Measurements from ENCODE around the gene CIAO2A. TPM values are rescaled to one million over a fixed set of nuclear protein-coding genes. Genes with fewer than 3 reads are reported as not detected.

CIAO2A gene
- total RNA-seq, 1 experiment from 2014 or later = 89.8 TPM

DNA sequence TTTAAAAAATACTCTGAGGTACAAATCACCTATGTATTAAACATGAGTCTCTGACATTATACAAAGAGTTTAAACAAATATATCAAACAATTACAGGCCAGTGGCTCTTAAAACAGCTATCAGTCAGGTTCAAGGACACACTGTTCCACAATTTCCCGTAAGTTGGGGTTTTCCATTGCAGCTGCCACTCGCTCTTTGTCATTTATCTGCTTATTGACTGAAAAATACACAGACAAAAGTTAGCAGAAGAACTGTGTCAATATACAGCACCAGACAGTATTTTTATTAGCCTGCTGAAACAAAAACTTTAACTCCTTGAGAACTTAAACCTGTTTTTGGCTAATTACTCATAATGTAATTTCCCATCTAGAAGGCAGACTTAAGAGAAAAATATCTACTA lies 20.8 kb downstream of the CIAO2A start:
- CTCF ChIA-PET = no interaction called here
- Histone ChIP-seq H3K27ac (ENCODE audit: low read length) (no peak overlapping the region), H3K36me3 (ENCODE audit: control insufficient read depth, insufficient read depth, low read length) (no peaks in the 10 kb centered on the region; the same call in 1 of the 2 replicates), H3K4me3 (ENCODE audit: low read depth in 2 of 2, low read length in 2 of 2) (no peak overlapping the region), H3K27me3 (ENCODE audit: control insufficient read depth, insufficient read depth, low read length) (no peaks in the 10 kb centered on the region), H3K4me1 (ENCODE audit: control insufficient read depth, insufficient read depth, low read length) (peaks cover 24% of the 10 kb centered on the region), H3K9me3 (ENCODE audit: control insufficient read depth, insufficient read depth, low read depth, low read length) (no peaks in the 10 kb centered on the region)
- TSS peak; percentile 51 for BruUV-seq (replicated peaks)
- POLR2A ChIA-PET = interaction anchor here (0.6 kb wide), 1 partner anchor 20 kb away, joined by 3 read pairs; no protein-coding TSS in a partner anchor
- TF ChIP-seq POLR2AphosphoS5 (IDR thresholded peaks at IDR 0.05; ENCODE audit: low read depth, low read length) (no peak), SIN3A (IDR thresholded peaks at IDR 0.05; ENCODE audit: borderline replicate concordance, insufficient read depth, low read depth, low read length) (no peak), TCF7L2 (IDR thresholded peaks at IDR 0.05; ENCODE audit: low read depth, low read length) (no peak)
- TF ChIP-seq, protein P1, sequence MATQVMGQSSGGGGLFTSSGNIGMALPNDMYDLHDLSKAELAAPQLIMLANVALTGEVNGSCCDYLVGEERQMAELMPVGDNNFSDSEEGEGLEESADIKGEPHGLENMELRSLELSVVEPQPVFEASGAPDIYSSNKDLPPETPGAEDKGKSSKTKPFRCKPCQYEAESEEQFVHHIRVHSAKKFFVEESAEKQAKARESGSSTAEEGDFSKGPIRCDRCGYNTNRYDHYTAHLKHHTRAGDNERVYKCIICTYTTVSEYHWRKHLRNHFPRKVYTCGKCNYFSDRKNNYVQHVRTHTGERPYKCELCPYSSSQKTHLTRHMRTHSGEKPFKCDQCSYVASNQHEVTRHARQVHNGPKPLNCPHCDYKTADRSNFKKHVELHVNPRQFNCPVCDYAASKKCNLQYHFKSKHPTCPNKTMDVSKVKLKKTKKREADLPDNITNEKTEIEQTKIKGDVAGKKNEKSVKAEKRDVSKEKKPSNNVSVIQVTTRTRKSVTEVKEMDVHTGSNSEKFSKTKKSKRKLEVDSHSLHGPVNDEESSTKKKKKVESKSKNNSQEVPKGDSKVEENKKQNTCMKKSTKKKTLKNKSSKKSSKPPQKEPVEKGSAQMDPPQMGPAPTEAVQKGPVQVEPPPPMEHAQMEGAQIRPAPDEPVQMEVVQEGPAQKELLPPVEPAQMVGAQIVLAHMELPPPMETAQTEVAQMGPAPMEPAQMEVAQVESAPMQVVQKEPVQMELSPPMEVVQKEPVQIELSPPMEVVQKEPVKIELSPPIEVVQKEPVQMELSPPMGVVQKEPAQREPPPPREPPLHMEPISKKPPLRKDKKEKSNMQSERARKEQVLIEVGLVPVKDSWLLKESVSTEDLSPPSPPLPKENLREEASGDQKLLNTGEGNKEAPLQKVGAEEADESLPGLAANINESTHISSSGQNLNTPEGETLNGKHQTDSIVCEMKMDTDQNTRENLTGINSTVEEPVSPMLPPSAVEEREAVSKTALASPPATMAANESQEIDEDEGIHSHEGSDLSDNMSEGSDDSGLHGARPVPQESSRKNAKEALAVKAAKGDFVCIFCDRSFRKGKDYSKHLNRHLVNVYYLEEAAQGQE (IDR thresholded peaks at IDR 0.05; ENCODE audit: insufficient read depth in 1 of 2, low read depth in 2 of 2, low read length in 1 of 2) = no peak
- TF ChIP-seq, protein P2, sequence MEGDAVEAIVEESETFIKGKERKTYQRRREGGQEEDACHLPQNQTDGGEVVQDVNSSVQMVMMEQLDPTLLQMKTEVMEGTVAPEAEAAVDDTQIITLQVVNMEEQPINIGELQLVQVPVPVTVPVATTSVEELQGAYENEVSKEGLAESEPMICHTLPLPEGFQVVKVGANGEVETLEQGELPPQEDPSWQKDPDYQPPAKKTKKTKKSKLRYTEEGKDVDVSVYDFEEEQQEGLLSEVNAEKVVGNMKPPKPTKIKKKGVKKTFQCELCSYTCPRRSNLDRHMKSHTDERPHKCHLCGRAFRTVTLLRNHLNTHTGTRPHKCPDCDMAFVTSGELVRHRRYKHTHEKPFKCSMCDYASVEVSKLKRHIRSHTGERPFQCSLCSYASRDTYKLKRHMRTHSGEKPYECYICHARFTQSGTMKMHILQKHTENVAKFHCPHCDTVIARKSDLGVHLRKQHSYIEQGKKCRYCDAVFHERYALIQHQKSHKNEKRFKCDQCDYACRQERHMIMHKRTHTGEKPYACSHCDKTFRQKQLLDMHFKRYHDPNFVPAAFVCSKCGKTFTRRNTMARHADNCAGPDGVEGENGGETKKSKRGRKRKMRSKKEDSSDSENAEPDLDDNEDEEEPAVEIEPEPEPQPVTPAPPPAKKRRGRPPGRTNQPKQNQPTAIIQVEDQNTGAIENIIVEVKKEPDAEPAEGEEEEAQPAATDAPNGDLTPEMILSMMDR (IDR thresholded peaks at IDR 0.05) = no peak
- in situ Hi-C loops (cut with HindIII; ENCODE audit: low pct_unique_long_range_greater_than_20kb, low sequenced_read_pairs) = no loop called here
- intact Hi-C loops (cut with micrococcal nuclease; ENCODE audit: unreplicated experiment) = no loop called here
- ATAC-seq (no peak), DNase-seq (ENCODE audit: low read depth, low spot score) (no peak)

DNA sequence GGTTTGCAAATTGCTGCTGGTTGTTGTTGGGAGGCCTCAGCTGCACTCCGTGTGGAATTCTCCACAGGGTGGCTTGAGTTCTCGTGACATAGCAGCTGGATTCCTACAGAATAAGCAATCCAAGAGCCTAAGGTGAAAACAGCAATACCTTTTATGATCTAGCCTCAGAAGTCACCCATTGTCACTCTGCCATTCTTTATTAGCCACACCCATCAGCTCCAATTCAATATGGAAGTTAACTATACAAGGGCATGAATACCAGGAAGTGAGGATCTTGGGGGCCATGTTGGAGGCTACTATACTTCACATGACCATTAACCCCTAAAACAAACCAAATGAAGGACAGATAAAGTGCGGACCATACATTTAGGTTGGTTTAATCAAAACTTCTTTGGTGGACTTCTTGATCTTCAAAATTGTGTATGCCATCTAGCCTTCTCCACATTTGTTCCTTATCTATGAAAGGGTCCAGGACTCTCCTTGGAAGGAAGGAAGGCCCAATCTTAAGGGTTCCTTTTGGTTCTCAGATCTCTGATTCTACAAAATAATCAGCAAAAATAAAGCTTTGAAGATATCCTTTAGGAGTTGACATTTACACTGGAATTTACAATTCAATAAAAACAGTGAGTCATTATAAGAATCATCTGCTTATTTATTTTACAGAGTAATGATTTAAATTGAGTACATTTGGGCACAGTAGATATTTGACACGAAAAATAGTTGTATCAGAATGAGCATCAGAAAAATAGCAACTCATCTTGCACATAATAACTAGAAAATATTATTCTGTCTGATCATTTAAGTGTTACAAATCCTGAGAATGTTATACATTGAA lies 21.5 kb downstream of the CIAO2A start:
- ATAC-seq (no peak), DNase-seq (ENCODE audit: low read depth, low spot score) (no peak)
- no TSS peak for BruUV-seq (replicated peaks)
- H3K27me3 ChIP-seq (ENCODE audit: control insufficient read depth, insufficient read depth, low read length) = no peaks in the 10 kb centered on the region
- no peaks in the 10 kb centered on the region; the same call in 1 of the 2 replicates for H3K36me3 ChIP-seq (ENCODE audit: control insufficient read depth, insufficient read depth, low read length)
- H3K4me3 ChIP-seq (ENCODE audit: low read depth in 2 of 2, low read length in 2 of 2) = no peak overlapping the region
- H3K27ac ChIP-seq (ENCODE audit: low read length) = peak overlapping the region; percentile 20
- intact Hi-C loops (cut with micrococcal nuclease; ENCODE audit: unreplicated experiment) (no loop called here), in situ Hi-C loops (cut with HindIII; ENCODE audit: low pct_unique_long_range_greater_than_20kb, low sequenced_read_pairs) (no loop called here)
- H3K4me1 ChIP-seq (ENCODE audit: control insufficient read depth, insufficient read depth, low read length) = peaks cover 25% of the 10 kb centered on the region
- H3K9me3 ChIP-seq (ENCODE audit: control insufficient read depth, insufficient read depth, low read depth, low read length) = no peaks in the 10 kb centered on the region
- POLR2A ChIA-PET = interaction anchor here (0.6 kb wide), 1 partner anchor 21 kb away, joined by 3 read pairs; no protein-coding TSS in a partner anchor
- TF ChIP-seq POLR2AphosphoS5 (IDR thresholded peaks at IDR 0.05; ENCODE audit: low read depth, low read length) = no peak
- no peak for TF ChIP-seq TCF7L2 (IDR thresholded peaks at IDR 0.05; ENCODE audit: low read depth, low read length)
- TF ChIP-seq, protein P1 (IDR thresholded peaks at IDR 0.05; ENCODE audit: insufficient read depth in 1 of 2, low read depth in 2 of 2, low read length in 1 of 2) = no peak
- no peak for TF ChIP-seq SIN3A (IDR thresholded peaks at IDR 0.05; ENCODE audit: borderline replicate concordance, insufficient read depth, low read depth, low read length)
- TF ChIP-seq, protein P2 (IDR thresholded peaks at IDR 0.05) = no peak
- CTCF ChIA-PET = interaction anchor here (0.6 to 0.8 kb wide), 2 partner anchors 138 to 462 kb away, joined by 4 to 12 read pairs; no protein-coding TSS in a partner anchor
